HEK293T (cell line): ENCODE results near the gene LRIG1.

Experiments used
- ARNT ChIP-seq: fragments of 450-650 bp; IDR thresholded peaks from 2 replicates; pipeline ENCODE4 v1.6.1; 2017; ENCODE audit warnings: mild to moderate bottlenecking
- BHLHE40 ChIP-seq: fragments of 450-650 bp; IDR thresholded peaks from 2 replicates; pipeline ENCODE4 v1.6.1; 2016; ENCODE audit warnings: mild to moderate bottlenecking, moderate library complexity, borderline replicate concordance
- ELF4 ChIP-seq: fragments of 450-650 bp; IDR thresholded peaks from 2 replicates; pipeline ENCODE4 v1.6.1; 2017; ENCODE audit warnings: antibody characterized with exemption
- FOXA1 ChIP-seq: fragments of 450-650 bp; IDR thresholded peaks from 2 replicates; pipeline ENCODE4 v1.6.1; 2016; ENCODE audit warnings: mild to moderate bottlenecking
- FOXK2 ChIP-seq: fragments of 450-650 bp; IDR thresholded peaks from 2 replicates; pipeline ENCODE4 v1.6.1; 2016; ENCODE audit warnings: mild to moderate bottlenecking
- FOXM1 ChIP-seq: fragments of 450-650 bp; IDR thresholded peaks from 2 replicates; pipeline ENCODE4 v1.6.1; 2017; ENCODE audit warnings: mild to moderate bottlenecking, borderline replicate concordance
- HDGF ChIP-seq: fragments of 450-650 bp; IDR thresholded peaks from 2 replicates; pipeline ENCODE4 v1.6.1; 2017; ENCODE audit warnings: antibody characterized with exemption, borderline replicate concordance
- L3MBTL2 ChIP-seq: fragments of 450-650 bp; conservative IDR thresholded peaks from 2 replicates; pipeline ENCODE4 v1.6.1; 2016; ENCODE audit warnings: mild to moderate bottlenecking
- LEF1 ChIP-seq: fragments of 450-650 bp; IDR thresholded peaks from 2 replicates; pipeline ENCODE4 v1.6.1; 2017; ENCODE audit warnings: mild to moderate bottlenecking, borderline replicate concordance
- NFRKB ChIP-seq: fragments of 450-650 bp; IDR thresholded peaks from 2 replicates; pipeline ENCODE4 v1.6.1; 2016; ENCODE audit warnings: mild to moderate bottlenecking, moderate library complexity
- SP1 ChIP-seq: fragments of 450-650 bp; IDR thresholded peaks from 2 replicates; pipeline ENCODE4 v1.6.1; 2017
- TARDBP ChIP-seq: fragments of 450-650 bp; IDR thresholded peaks from 2 replicates; pipeline ENCODE4 v1.6.1; 2016
- ZNF384 ChIP-seq: fragments of 450-650 bp; IDR thresholded peaks from 2 replicates; pipeline ENCODE4 v1.6.1; 2016
- TF ChIP-seq, protein P1 (sequence below): fragments of 450-650 bp; IDR thresholded peaks from 2 replicates; pipeline ENCODE4 v1.6.1; 2016

DNA sequence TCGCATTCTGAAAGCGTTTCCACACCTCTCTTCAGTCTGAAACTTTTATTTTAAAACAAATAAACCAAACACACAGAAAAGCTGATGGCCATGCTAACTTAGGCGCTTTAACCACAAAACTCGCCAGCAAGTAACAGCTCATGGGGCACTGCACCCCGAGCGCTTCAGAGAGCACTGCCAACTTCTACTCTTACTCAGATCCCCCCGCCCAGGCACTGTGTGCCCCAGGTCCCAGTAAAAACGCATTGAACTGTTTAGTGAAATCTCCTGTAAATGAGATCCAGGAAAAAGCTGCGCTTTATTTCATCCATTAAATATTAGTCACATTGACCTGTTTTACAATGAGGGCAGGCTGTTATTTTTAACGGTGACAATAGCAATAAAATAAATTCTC lies 99.7 kb downstream of the LRIG1 start:
- TF ChIP-seq ELF4 = no peak
- TF ChIP-seq TARDBP = no peak
- TF ChIP-seq ZNF384 = no peak
- TF ChIP-seq SP1 = no peak
- TF ChIP-seq ARNT = no peak
- no peak for TF ChIP-seq FOXM1
- no peak for TF ChIP-seq LEF1
- TF ChIP-seq NFRKB = no peak
- no peak for TF ChIP-seq L3MBTL2
- TF ChIP-seq FOXA1 = no peak
- TF ChIP-seq BHLHE40 = no peak
- TF ChIP-seq, protein P1, sequence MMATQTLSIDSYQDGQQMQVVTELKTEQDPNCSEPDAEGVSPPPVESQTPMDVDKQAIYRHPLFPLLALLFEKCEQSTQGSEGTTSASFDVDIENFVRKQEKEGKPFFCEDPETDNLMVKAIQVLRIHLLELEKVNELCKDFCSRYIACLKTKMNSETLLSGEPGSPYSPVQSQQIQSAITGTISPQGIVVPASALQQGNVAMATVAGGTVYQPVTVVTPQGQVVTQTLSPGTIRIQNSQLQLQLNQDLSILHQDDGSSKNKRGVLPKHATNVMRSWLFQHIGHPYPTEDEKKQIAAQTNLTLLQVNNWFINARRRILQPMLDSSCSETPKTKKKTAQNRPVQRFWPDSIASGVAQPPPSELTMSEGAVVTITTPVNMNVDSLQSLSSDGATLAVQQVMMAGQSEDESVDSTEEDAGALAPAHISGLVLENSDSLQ = no peak
- no peak for TF ChIP-seq HDGF
- no peak for TF ChIP-seq FOXK2
